OCI-LY7 (cell line): ENCODE data around the gene PLEKHA5. TPM values are rescaled to one million over a fixed set of nuclear protein-coding genes. Genes with fewer than 3 reads are reported as not detected.

ENCODE experiments used
- BruUV-seq: library from RNA; stranded (reverse); fragments of 400-500 nt; replicated peaks from 2 replicates; lab custom pipeline; 2021; lab: Mats Ljungman, UMichigan
- CTCF ChIA-PET: fragments of 300-600 bp; sonication (Branson Sonifier 250); formaldehyde crosslinking; loops from one replicate; lab custom pipeline; 2022; ENCODE audit warnings: antibody characterized with exemption; ENCODE audit not compliant: unreplicated experiment; lab: Charles Lee
- POLR2A ChIA-PET: fragments of 300-600 bp; sonication (Branson Sonifier 250); formaldehyde crosslinking; loops from one replicate; lab custom pipeline; 2022; ENCODE audit warnings: antibody characterized with exemption; lab: Charles Lee
- DNase-seq: peaks from one replicate; pipeline ENCODE4 v3.0.0-alpha.2; 2015; ENCODE audit warnings: low spot score
- H2AFZ ChIP-seq: fragments of 200-600 bp; sonication (generic), shearing (Covaris generic); 2 replicates; pipeline ENCODE4 v1.6.1; 2014; ENCODE audit warnings: mild to moderate bottlenecking, antibody characterized with exemption, low read length, moderate library complexity
- H3K27ac ChIP-seq: fragments of 200-600 bp; sonication (generic); 2 replicates; pipeline ENCODE4 v1.5.1; 2014; ENCODE audit warnings: mixed run types, low read depth, mild to moderate bottlenecking, moderate library complexity, low read length, inconsistent platforms; ENCODE audit not compliant: poor library complexity, severe bottlenecking
- H3K36me3 ChIP-seq: fragments of 200-600 bp; sonication (generic); 2 replicates; pipeline ENCODE4 v1.6.1; 2014; ENCODE audit warnings: mild to moderate bottlenecking, antibody characterized with exemption, low read length, moderate library complexity, mixed read lengths; ENCODE audit not compliant: insufficient read depth
- H3K4me1 ChIP-seq: fragments of 200-600 bp; sonication (generic); 2 replicates; pipeline ENCODE4 v1.5.1; 2014; ENCODE audit warnings: mild to moderate bottlenecking, low read length; ENCODE audit not compliant: insufficient read depth, poor library complexity, severe bottlenecking
- H3K4me2 ChIP-seq: fragments of 200-600 bp; sonication (generic); 2 replicates; pipeline ENCODE4 v1.6.1; 2014; ENCODE audit warnings: mild to moderate bottlenecking, low read length
- H3K4me3 ChIP-seq: fragments of 200-600 bp; sonication (generic); 2 replicates; pipeline ENCODE4 v1.5.1; 2014; ENCODE audit warnings: mild to moderate bottlenecking, low read depth, low read length; ENCODE audit not compliant: poor library complexity, severe bottlenecking
- H3K79me2 ChIP-seq: fragments of 200-600 bp; sonication (generic); 2 replicates; pipeline ENCODE4 v1.6.1; 2016; ENCODE audit warnings: low read depth, mild to moderate bottlenecking, low read length, moderate library complexity, mixed read lengths; ENCODE audit not compliant: insufficient read depth
- H3K9me2 ChIP-seq: fragments of 200-600 bp; sonication (generic); 2 replicates; pipeline ENCODE4 v1.6.1; 2016; ENCODE audit warnings: mild to moderate bottlenecking, low read length, mixed read lengths; ENCODE audit not compliant: insufficient read depth
- H3K9me3 ChIP-seq: fragments of 200-600 bp; sonication (generic); 2 replicates; pipeline ENCODE4 v1.6.1; 2014; ENCODE audit warnings: mild to moderate bottlenecking, mixed run types, low read length, mixed read lengths
- H4K20me1 ChIP-seq: fragments of 200-600 bp; sonication (generic); 2 replicates; pipeline ENCODE4 v1.6.1; 2014; ENCODE audit warnings: mild to moderate bottlenecking, antibody characterized with exemption, low read length, moderate library complexity, mixed read lengths; ENCODE audit not compliant: insufficient read depth
- CTCF ChIP-seq: fragments of 200-600 bp; sonication (generic); conservative IDR thresholded peaks from 2 replicates; pipeline ENCODE4 v1.5.1; 2014; ENCODE audit warnings: mild to moderate bottlenecking, antibody characterized with exemption, low read length, moderate library complexity, mixed read lengths
- EZH2phosphoT487 ChIP-seq: fragments of 200-600 bp; sonication (generic); IDR thresholded peaks from 2 replicates; pipeline ENCODE4 v1.6.1; 2018; ENCODE audit warnings: low read depth, borderline replicate concordance, mild to moderate bottlenecking, mixed run types, antibody characterized with exemption, low read length, moderate library complexity, mixed read lengths
- intact Hi-C: fragments of 100-400 bp; cut with micrococcal nuclease; formaldehyde crosslinking; loops from one replicate; pipeline ENCODE4 v1.10.0; 2022; ENCODE audit not compliant: unreplicated experiment
- total RNA-seq, 2 experiments: library from RNA; depleted of rRNA in 1 of 2; stranded (reverse); fragments of >200 nt in 1 of 2; shearing (Covaris generic) in 1 of 2; gene quantifications; 2 replicates each; pipeline ENCODE4 v1.2.3, GENCODE V29; 2014 to 2022

PLEKHA5 gene
- total RNA-seq, 2 experiments from 2014 or later, result 2.7 TPM; not detected in 1

GRCh38 chr12:19138956-19139355, 9.4 kb downstream of the PLEKHA5 start:
- no peaks in the 10 kb centered on the region for H3K79me2 ChIP-seq
- BruUV-seq, result no TSS peak

GRCh38 chr12:19139615-19140194, 10.2 kb downstream of the PLEKHA5 start:
- Histone ChIP-seq H2AFZ (no peak overlapping the region), H3K4me1 (no peaks in the 10 kb centered on the region), H3K4me2 (no peak overlapping the region), H3K9me3 (no peaks in the 10 kb centered on the region), H3K4me3 (no peak overlapping the region), H3K9me2 (no peaks in the 10 kb centered on the region), H3K79me2 (no peaks in the 10 kb centered on the region), H3K36me3 (no peaks in the 10 kb centered on the region), H4K20me1 (no peaks in the 10 kb centered on the region), H3K27ac (no peak overlapping the region)
- intact Hi-C loops, result no loop called here
- no peak for DNase-seq
- CTCF ChIA-PET, result no interaction called here
- no peak for TF ChIP-seq EZH2phosphoT487
- TF ChIP-seq CTCF, result no peak
- no TSS peak for BruUV-seq
- POLR2A ChIA-PET, result interaction anchor here (0.7 kb wide), 1 partner anchor 47 kb away, joined by 5 read pairs; no protein-coding TSS in a partner anchor

More at GRCh38 chr12:19138956-19139355, 9.4 kb downstream of the PLEKHA5 start:
- Histone ChIP-seq H3K4me1 (no peaks in the 10 kb centered on the region), H3K4me2 (no peak overlapping the region), H3K4me3 (no peak overlapping the region), H2AFZ (no peak overlapping the region), H3K9me2 (no peaks in the 10 kb centered on the region), H3K36me3 (no peaks in the 10 kb centered on the region), H3K9me3 (no peaks in the 10 kb centered on the region), H4K20me1 (no peaks in the 10 kb centered on the region), H3K27ac (no peak overlapping the region)
- intact Hi-C loops, result no loop called here
- CTCF ChIA-PET, result no interaction called here
- no peak for DNase-seq
- no peak for TF ChIP-seq EZH2phosphoT487
- TF ChIP-seq CTCF, result no peak
- POLR2A ChIA-PET, result interaction anchor here (0.7 kb wide), 1 partner anchor 48 kb away, joined by 5 read pairs; no protein-coding TSS in a partner anchor
